Measurements from ENCODE around the gene KCNQ1. TPM values are rescaled to one million over a fixed set of nuclear protein-coding genes. Genes with fewer than 3 reads are reported as not detected.

Gene KCNQ1
- total RNA-seq, 1 experiment from 2014 or later: 9.2 TPM

GRCh38 chr11:2779499-2779980 lies 334.7 kb downstream of the KCNQ1 start:
- TF ChIP-seq CTCF (IDR thresholded peaks at IDR 0.05; ENCODE audit: unreplicated experiment): no peak
- H3K36me3 Mint-ChIP-seq (ENCODE audit: insufficient read depth, unreplicated experiment): no peaks in the 10 kb centered on the region
- peak; percentile 0 for DNase-seq
- no peaks in the 10 kb centered on the region for H3K27me3 Mint-ChIP-seq (ENCODE audit: unreplicated experiment)
- no peak overlapping the region for H3K4me3 Mint-ChIP-seq (ENCODE audit: low read depth, unreplicated experiment)
- intact Hi-C loops (cut with micrococcal nuclease; ENCODE audit: unreplicated experiment): no loop called here
- CTCF ChIA-PET: interaction anchor here (1.0 to 1.3 kb wide), 2 partner anchors 81 to 246 kb away, joined by 3 to 5 read pairs; no protein-coding TSS in a partner anchor
- H3K4me1 Mint-ChIP-seq (ENCODE audit: low read depth, unreplicated experiment): peaks cover 8% of the 10 kb centered on the region
- no peaks in the 10 kb centered on the region for H3K9me3 Mint-ChIP-seq (ENCODE audit: low read depth, unreplicated experiment)
- no peak overlapping the region for H3K27ac Mint-ChIP-seq (ENCODE audit: unreplicated experiment)
- BruUV-seq (replicated peaks): no TSS peak

GRCh38 chr11:2779981-2780849 lies 335.4 kb downstream of the KCNQ1 start:
- no peak overlapping the region for H3K27ac Mint-ChIP-seq (ENCODE audit: unreplicated experiment)
- no peak for TF ChIP-seq CTCF (IDR thresholded peaks at IDR 0.05; ENCODE audit: unreplicated experiment)
- CTCF ChIA-PET: no interaction called here
- BruUV-seq (replicated peaks): no TSS peak
- no peaks in the 10 kb centered on the region for H3K36me3 Mint-ChIP-seq (ENCODE audit: insufficient read depth, unreplicated experiment)
- H3K9me3 Mint-ChIP-seq (ENCODE audit: low read depth, unreplicated experiment): no peaks in the 10 kb centered on the region
- intact Hi-C loops (cut with micrococcal nuclease; ENCODE audit: unreplicated experiment): no loop called here
- peak; percentile 0 for DNase-seq
- no peak overlapping the region for H3K4me3 Mint-ChIP-seq (ENCODE audit: low read depth, unreplicated experiment)
- peaks cover 8% of the 10 kb centered on the region for H3K4me1 Mint-ChIP-seq (ENCODE audit: low read depth, unreplicated experiment)
- H3K27me3 Mint-ChIP-seq (ENCODE audit: unreplicated experiment): no peaks in the 10 kb centered on the region

GRCh38 chr11:2780850-2781407 lies 336.1 kb downstream of the KCNQ1 start:
- intact Hi-C loops (cut with micrococcal nuclease; ENCODE audit: unreplicated experiment): no loop called here
- Mint-ChIP-seq H3K4me3 (ENCODE audit: low read depth, unreplicated experiment) (no peak overlapping the region), H3K27me3 (ENCODE audit: unreplicated experiment) (no peaks in the 10 kb centered on the region), H3K4me1 (ENCODE audit: low read depth, unreplicated experiment) (peaks cover 8% of the 10 kb centered on the region), H3K9me3 (ENCODE audit: low read depth, unreplicated experiment) (no peaks in the 10 kb centered on the region), H3K27ac (ENCODE audit: unreplicated experiment) (no peak overlapping the region), H3K36me3 (ENCODE audit: insufficient read depth, unreplicated experiment) (no peaks in the 10 kb centered on the region)
- no peak for DNase-seq
- CTCF ChIA-PET: no interaction called here
- no TSS peak for BruUV-seq (replicated peaks)
- TF ChIP-seq CTCF (IDR thresholded peaks at IDR 0.05; ENCODE audit: unreplicated experiment): no peak

GRCh38 chr11:2781408-2782274 lies 336.8 kb downstream of the KCNQ1 start:
- H3K4me3 Mint-ChIP-seq (ENCODE audit: low read depth, unreplicated experiment): no peak overlapping the region
- intact Hi-C loops (cut with micrococcal nuclease; ENCODE audit: unreplicated experiment): no loop called here
- H3K36me3 Mint-ChIP-seq (ENCODE audit: insufficient read depth, unreplicated experiment): no peaks in the 10 kb centered on the region
- no TSS peak for BruUV-seq (replicated peaks)
- no peaks in the 10 kb centered on the region for H3K27me3 Mint-ChIP-seq (ENCODE audit: unreplicated experiment)
- peak; percentile 0 for DNase-seq
- H3K4me1 Mint-ChIP-seq (ENCODE audit: low read depth, unreplicated experiment): peaks cover 8% of the 10 kb centered on the region
- H3K9me3 Mint-ChIP-seq (ENCODE audit: low read depth, unreplicated experiment): peaks cover under 1% of the 10 kb centered on the region
- CTCF ChIA-PET: no interaction called here
- TF ChIP-seq CTCF (IDR thresholded peaks at IDR 0.05; ENCODE audit: unreplicated experiment): no peak
- H3K27ac Mint-ChIP-seq (ENCODE audit: unreplicated experiment): no peak overlapping the region

All from Calu3 (cell line).